ENCODE measurements around the gene PRAMEF13. TPM values are rescaled to one million over a fixed set of nuclear protein-coding genes. Genes with fewer than 3 reads are reported as not detected.
"Not testable (repeated sequence)": the region's sequence is repeated elsewhere in the genome, so short reads cannot be mapped to it uniquely, and the experiment has no call there.

The PRAMEF13 gene
- total RNA-seq, 1 donor: not detected

DNA sequence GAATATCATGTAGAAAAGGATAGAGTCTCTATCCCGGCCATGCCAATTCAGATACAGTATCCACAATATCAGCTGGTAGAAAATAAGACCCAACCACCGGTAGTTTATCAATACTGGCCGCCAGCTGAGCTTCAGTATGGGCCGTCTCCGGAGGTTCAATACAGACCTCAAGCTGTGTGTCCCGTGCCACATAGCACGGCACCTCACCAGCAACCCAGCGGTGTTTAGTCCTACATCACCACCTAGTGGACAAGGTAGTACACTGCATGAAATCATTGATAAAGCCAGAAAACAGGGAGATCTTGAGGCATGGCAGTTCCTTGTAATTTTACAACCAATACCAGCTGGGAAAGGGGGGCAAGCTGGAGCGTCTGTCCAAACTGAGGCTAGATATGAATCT is 7.5 kb upstream of the PRAMEF13 start:
- DNase-seq (ENCODE audit: low read depth in 2 of 3, low spot score in 2 of 3): not testable (repeated sequence)

DNA sequence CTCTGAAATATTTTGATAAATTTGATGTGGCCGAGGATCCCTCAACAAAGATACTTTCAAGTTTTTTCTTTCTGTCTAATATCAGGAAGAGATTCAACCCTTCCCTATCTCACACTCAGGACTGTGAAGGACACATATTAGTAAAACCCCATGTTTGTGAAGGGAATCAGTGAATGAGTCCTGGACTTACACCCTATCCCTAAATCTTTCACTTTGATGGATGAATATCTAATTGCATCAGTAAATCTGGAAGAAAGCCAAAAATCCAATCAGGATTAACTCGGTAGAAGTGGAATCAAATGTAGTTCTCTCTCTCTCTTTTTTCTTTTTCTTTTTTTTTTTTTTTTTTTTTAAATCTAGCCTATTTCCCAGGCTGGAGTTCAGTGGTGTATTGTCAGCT is 29.7 kb downstream of the PRAMEF13 start, which contains the start of gene PRAMEF9:
Gene PRAMEF9, plus strand, starts transcription at position 301 of the 400 bp plus-strand sequence. CDS start 3,433 bp downstream, outside the sequence.
- not testable (repeated sequence) for DNase-seq (ENCODE audit: low read depth in 2 of 3, low spot score in 2 of 3)

DNA sequence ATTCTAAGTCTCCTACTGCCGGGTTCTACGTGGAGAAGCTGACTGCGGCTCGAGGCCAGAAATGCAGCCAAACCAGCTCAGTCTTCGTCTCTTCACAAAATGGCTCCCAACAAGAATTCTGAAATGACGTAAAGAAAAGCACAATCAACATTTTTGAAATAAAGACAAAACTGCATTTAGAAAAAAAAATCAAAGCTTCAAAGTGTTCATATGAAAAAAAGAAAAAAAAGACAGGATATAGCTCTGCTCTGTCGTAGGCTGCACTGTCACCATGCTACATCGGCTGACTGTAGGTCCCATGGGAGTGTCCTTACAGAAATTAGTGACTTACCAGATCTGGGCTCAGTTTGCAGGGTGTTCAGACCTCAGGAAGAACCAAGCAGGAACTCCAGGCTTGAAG is 35.7 kb downstream of the PRAMEF13 start, which contains the start of gene HNRNPCL4:
Gene HNRNPCL4, minus strand, starts transcription at position 101 of the 400 bp plus-strand sequence. CDS start 164 bp downstream, outside the sequence.
- not testable (repeated sequence) for DNase-seq (ENCODE audit: low read depth in 2 of 3, low spot score in 2 of 3)

DNA sequence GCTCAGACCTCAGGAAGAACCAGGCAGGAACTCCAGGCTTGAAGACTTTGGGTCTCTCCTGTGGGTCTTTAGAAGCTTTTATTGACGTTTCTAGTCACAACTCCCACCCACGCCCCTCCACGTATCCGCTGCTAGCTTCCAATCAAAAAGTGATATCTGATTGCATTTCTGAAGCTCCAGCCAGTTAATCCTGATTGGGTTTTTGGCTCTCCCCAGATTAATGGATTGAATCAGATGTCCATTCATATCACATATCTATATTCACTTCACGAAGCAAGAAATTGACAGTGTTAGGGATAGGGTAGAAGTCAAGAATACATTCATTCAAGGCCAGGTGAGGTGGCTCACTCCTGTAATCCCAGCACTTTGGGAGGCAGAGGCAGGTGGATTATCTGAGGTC is 45.3 kb downstream of the PRAMEF13 start, which contains the start of gene PRAMEF26:
Gene PRAMEF26, minus strand, starts transcription at position 101 of the 400 bp plus-strand sequence. CDS start 2,914 bp downstream, outside the sequence.
- not testable (repeated sequence) for DNase-seq (ENCODE audit: low read depth in 2 of 3, low spot score in 2 of 3)

Other genes with a start within 250 kb of the PRAMEF13 start
- not detected for gene PRAMEF27, start 144.8 kb downstream of the PRAMEF13 start, total RNA-seq
- gene HNRNPCL3, start 140.6 kb downstream of the PRAMEF13 start, total RNA-seq: not detected
- gene PRAMEF25, start 130.6 kb downstream of the PRAMEF13 start, total RNA-seq: not detected
- not detected for gene HNRNPCL2, start 84.6 kb downstream of the PRAMEF13 start, total RNA-seq
- not detected for gene PRAMEF26, start 45.4 kb downstream of the PRAMEF13 start, total RNA-seq
- not detected for gene HNRNPCL4, start 35.8 kb downstream of the PRAMEF13 start, total RNA-seq
- not detected for gene PRAMEF9, start 29.6 kb downstream of the PRAMEF13 start, total RNA-seq
- gene PRAMEF18, start 24.7 kb upstream of the PRAMEF13 start, total RNA-seq: not detected
- gene PRAMEF5, start 52.8 kb upstream of the PRAMEF13 start, total RNA-seq: not detected
- gene PRAMEF8, start 83.7 kb upstream of the PRAMEF13 start, total RNA-seq: not detected
- not detected for gene PRAMEF33, start 102.1 kb upstream of the PRAMEF13 start, total RNA-seq
- not detected for gene PRAMEF15, start 114.2 kb upstream of the PRAMEF13 start, total RNA-seq
- not detected for gene PRAMEF14, start 145.7 kb upstream of the PRAMEF13 start, total RNA-seq
- not detected for gene PRAMEF19, start 170.5 kb upstream of the PRAMEF13 start, total RNA-seq
- gene PRAMEF17, start 188.2 kb upstream of the PRAMEF13 start, total RNA-seq: not detected
- gene PRAMEF20, start 209.0 kb upstream of the PRAMEF13 start, total RNA-seq: not detected

Data from hematopoietic multipotent progenitor cell (in vitro differentiated cells).